IMR-90 (cell line): ENCODE results near the gene MT1E. TPM values are rescaled to one million over a fixed set of nuclear protein-coding genes. Genes with fewer than 3 reads are reported as not detected.

Experiments used
- ATAC-seq: fragments of 200-7000 bp; cut with Tn5 transposase; 2 replicates; pipeline ENCODE4 v1.9.1; 2020; ENCODE audit warnings: low read depth, mild to moderate bottlenecking, moderate library complexity
- BruUV-seq: library from RNA; stranded (reverse); fragments of 400-500 nt; replicated peaks from 2 replicates; lab custom pipeline; 2021; lab: Mats Ljungman, UMichigan
- CTCF ChIA-PET: fragments of 300-600 bp; formaldehyde crosslinking; extraction: SDS; loops from one replicate; lab custom pipeline; 2021; ENCODE audit warnings: antibody characterized with exemption; lab: Yijun Ruan, JAX
- POLR2A ChIA-PET: fragments of 300-600 bp; sonication (Branson Sonifier 250); formaldehyde crosslinking; loops from one replicate; lab custom pipeline; 2022; ENCODE audit warnings: antibody characterized with exemption; ENCODE audit not compliant: unreplicated experiment; lab: Charles Lee
- DNase-seq: peaks from one replicate; pipeline ENCODE4 v3.0.0; 2013
- H2AFZ ChIP-seq: replicated peaks from 2 replicates; pipeline ENCODE3; 2013; ENCODE audit warnings: low read length, mild to moderate bottlenecking; ENCODE audit not compliant: poor library complexity
- H2AK5ac ChIP-seq: 2 replicates; pipeline ENCODE4 v1.6.1; 2013; ENCODE audit warnings: low read depth, low read length, inconsistent platforms
- H2AK9ac ChIP-seq: replicated peaks from 2 replicates; pipeline ENCODE3; 2013; ENCODE audit warnings: mild to moderate bottlenecking, low read depth, low read length, moderate library complexity; ENCODE audit not compliant: poor library complexity
- H2BK120ac ChIP-seq: 2 replicates; pipeline ENCODE4 v1.6.1; 2013; ENCODE audit warnings: low read depth, low read length, inconsistent platforms
- H2BK15ac ChIP-seq: 3 replicates; pipeline ENCODE4 v1.6.1; 2013; ENCODE audit warnings: low read depth, low read length, inconsistent platforms
- H2BK20ac ChIP-seq: 2 replicates; pipeline ENCODE4 v1.6.1; 2013; ENCODE audit warnings: low read depth, mild to moderate bottlenecking, inconsistent platforms, low read length, moderate library complexity
- H2BK5ac ChIP-seq: 2 replicates; pipeline ENCODE4 v1.6.1; 2013; ENCODE audit warnings: mild to moderate bottlenecking, low read depth, low read length, inconsistent platforms; ENCODE audit not compliant: poor library complexity, severe bottlenecking
- H3K14ac ChIP-seq: replicated peaks from 2 replicates; pipeline ENCODE4 v1.6.1; 2013; ENCODE audit warnings: low read depth, low read length, inconsistent platforms
- H3K18ac ChIP-seq: 2 replicates; pipeline ENCODE4 v1.6.1; 2013; ENCODE audit warnings: low read depth, low read length, control low read depth
- H3K23ac ChIP-seq: 2 replicates; pipeline ENCODE4 v1.6.1; 2013; ENCODE audit warnings: low read depth, low read length, inconsistent platforms
- H3K27ac ChIP-seq: 2 replicates; pipeline ENCODE4 v1.5.1; 2013; ENCODE audit warnings: mild to moderate bottlenecking, control low read depth, low read length; ENCODE audit not compliant: insufficient read depth
- H3K27me3 ChIP-seq: 2 replicates; pipeline ENCODE4 v1.6.1; 2013; ENCODE audit warnings: low read length; ENCODE audit not compliant: control insufficient read depth, insufficient read depth
- H3K36me3 ChIP-seq: 2 replicates; pipeline ENCODE4 v1.6.1; 2013; ENCODE audit warnings: low read length, mixed read lengths; ENCODE audit not compliant: control insufficient read depth, insufficient read depth
- H3K4ac ChIP-seq: 2 replicates; pipeline ENCODE4 v1.6.1; 2013; ENCODE audit warnings: low read depth, low read length, inconsistent platforms
- H3K4me1 ChIP-seq: 2 replicates; pipeline ENCODE4 v1.6.1; 2013; ENCODE audit warnings: low read length, mixed read lengths; ENCODE audit not compliant: control insufficient read depth, insufficient read depth
- H3K4me2 ChIP-seq: 2 replicates; pipeline ENCODE4 v1.6.1; 2013; ENCODE audit warnings: low read depth, mild to moderate bottlenecking, control low read depth, low read length, moderate library complexity
- H3K4me3 ChIP-seq: 2 replicates; pipeline ENCODE4 v1.5.1; 2013; ENCODE audit warnings: low read depth, mild to moderate bottlenecking, control low read depth, low read length, moderate library complexity; ENCODE audit not compliant: insufficient read depth
- H3K56ac ChIP-seq: 2 replicates; pipeline ENCODE4 v1.6.1; 2013; ENCODE audit warnings: low read length, inconsistent platforms; ENCODE audit not compliant: insufficient read depth; ENCODE audit errors: extremely low read depth
- H3K79me1 ChIP-seq, 2 experiments: 2 replicates each; pipeline ENCODE4 v1.6.1; 2013; ENCODE audit warnings: low read length in 2 of 2, inconsistent platforms in 1 of 2, low read depth in 1 of 2
- H3K9ac ChIP-seq: 2 replicates; pipeline ENCODE4 v1.6.1; 2013; ENCODE audit warnings: low read depth, low read length, control low read depth
- H3K9me1 ChIP-seq: 2 replicates; pipeline ENCODE4 v1.6.1; 2013; ENCODE audit warnings: low read length, inconsistent platforms; ENCODE audit not compliant: insufficient read depth
- H3K9me3 ChIP-seq: 2 replicates; pipeline ENCODE4 v1.6.1; 2013; ENCODE audit warnings: low read length; ENCODE audit not compliant: control insufficient read depth, insufficient read depth
- H4K20me1 ChIP-seq: 2 replicates; pipeline ENCODE4 v1.6.1; 2013; ENCODE audit warnings: low read length, inconsistent platforms; ENCODE audit not compliant: insufficient read depth
- H4K5ac ChIP-seq: 2 replicates; pipeline ENCODE4 v1.6.1; 2013; ENCODE audit warnings: mild to moderate bottlenecking, low read depth, low read length, control low read depth
- H4K8ac ChIP-seq, 2 experiments: 2 replicates each; pipeline ENCODE4 v1.6.1; 2013; ENCODE audit warnings: low read depth in 2 of 2, low read length in 2 of 2, control low read depth in 1 of 2, inconsistent platforms in 1 of 2
- H4K91ac ChIP-seq: 2 replicates; pipeline ENCODE4 v1.6.1; 2013; ENCODE audit warnings: low read depth, low read length, inconsistent platforms; ENCODE audit not compliant: insufficient read depth
- CEBPB ChIP-seq: IDR thresholded peaks from 2 replicates; pipeline ENCODE4 v1.6.1; 2012; ENCODE audit warnings: low read depth, low read length, improper control_type of control experiment
- CHD1 ChIP-seq: IDR thresholded peaks from 2 replicates; pipeline ENCODE4 v1.6.1; 2012; ENCODE audit warnings: low read depth, low read length, improper control_type of control experiment
- FOS ChIP-seq: fragments of 150-350 bp; IDR thresholded peaks from 2 replicates; pipeline ENCODE4 v1.6.1; 2016; ENCODE audit warnings: low read depth, low read length
- MAFK ChIP-seq: IDR thresholded peaks from 2 replicates; pipeline ENCODE4 v1.6.1; 2012; ENCODE audit warnings: low read depth, low read length, improper control_type of control experiment
- MAZ ChIP-seq: IDR thresholded peaks from 2 replicates; pipeline ENCODE4 v1.6.1; 2012; ENCODE audit warnings: low read depth, mild to moderate bottlenecking, low read length, improper control_type of control experiment, moderate library complexity, borderline replicate concordance
- RAD21 ChIP-seq: IDR thresholded peaks from 2 replicates; pipeline ENCODE4 v1.6.1; 2012; ENCODE audit warnings: low read length, improper control_type of control experiment
- RFX5 ChIP-seq: IDR thresholded peaks from 2 replicates; pipeline ENCODE4 v1.8.0; 2012; ENCODE audit warnings: low read depth, mild to moderate bottlenecking, low read length, moderate library complexity
- SMC3 ChIP-seq: fragments of 150-350 bp; IDR thresholded peaks from 2 replicates; pipeline ENCODE4 v1.6.1; 2016; ENCODE audit warnings: low read depth, mild to moderate bottlenecking, antibody characterized with exemption, low read length, moderate library complexity
- WGBS, 2 experiments: methylation state at CpG; one replicate each; pipeline versions ENCODE4 v1.1.5 to v1.1.7; 2013; ENCODE audit warnings: missing lambda C conversion rate in 2 of 2; ENCODE audit not compliant: insufficient read length in 1 of 2; ENCODE audit errors: extremely low coverage in 2 of 2; 5-methylcytosine and 5-hydroxymethylcytosine counted together
- dilution Hi-C: fragments of 300-500 bp; cut with HindIII; formaldehyde crosslinking; loops from one replicate; pipeline ENCODE4 v1.14.3; 2018; ENCODE audit warnings: low sequenced_read_pairs; ENCODE audit not compliant: unreplicated experiment
- in situ Hi-C: fragments of 300-500 bp; cut with MboI; formaldehyde crosslinking; loops from 3 replicates; pipeline ENCODE4 v1.14.3; 2019; ENCODE audit warnings: low sequenced_read_pairs, inconsistent platforms, mixed read lengths
- intact Hi-C: fragments of 100-400 bp; cut with micrococcal nuclease; formaldehyde crosslinking; loops from 2 replicates; pipeline ENCODE4 v1.10.0; 2022
- polyA plus RNA-seq, 3 experiments: library from polyadenylated mRNA; depleted of rRNA; stranded (reverse); fragments of >200 nt; gene quantifications; 2 replicates each; pipeline ENCODE4 v1.2.3, GENCODE V29; 2012; ENCODE audit warnings: low replicate concordance in 1 of 3
- total RNA-seq: library from RNA; depleted of rRNA; stranded (reverse); fragments of >200 nt; gene quantifications from 2 replicates; pipeline ENCODE4 v1.2.3, GENCODE V29; 2012
- TF ChIP-seq, protein P1 (sequence below): conservative IDR thresholded peaks from 2 replicates; pipeline ENCODE4 v1.5.1; 2012; ENCODE audit warnings: mild to moderate bottlenecking, low read depth, low read length, improper control_type of control experiment
- TF ChIP-seq, protein P2 (sequence below): fragments of 150-350 bp; IDR thresholded peaks from 2 replicates; pipeline ENCODE4 v1.6.1; 2017; ENCODE audit warnings: mild to moderate bottlenecking, antibody characterized with exemption, low read length, low read depth

MT1E gene
- total and polyA plus RNA-seq, 2 of the 4 experiments (the other 2 are of a cell fraction) = 137 to 821 TPM

DNA sequence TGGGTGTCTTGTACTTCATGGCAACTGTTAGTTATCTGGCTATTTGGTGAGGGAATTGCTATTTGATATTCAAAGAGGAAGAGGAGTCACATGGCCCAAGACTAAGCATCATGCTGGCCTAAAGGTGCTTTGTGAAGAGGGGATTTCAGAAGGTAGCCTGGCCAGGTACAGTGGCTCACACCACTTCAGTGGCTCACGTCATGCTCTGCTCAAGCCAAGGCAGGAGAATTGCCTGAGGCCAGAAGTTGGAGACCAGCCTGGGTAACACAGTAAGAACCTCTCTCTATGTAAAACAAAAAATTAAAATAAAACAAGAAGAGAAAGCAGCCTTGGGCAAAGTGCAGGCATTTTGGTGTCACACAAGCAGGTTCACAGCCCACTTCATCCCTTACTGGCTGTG is 19.7 kb downstream of the MT1E start:
- Histone ChIP-seq H2BK5ac (no peak overlapping the region), H3K9me3 (0 out of 2 replicates have a peak, but pooled peaks cover 2% of the 10 kb centered on the region), H3K9ac (no peak overlapping the region), H3K9me1 (0 out of 2 replicates have a peak, but pooled peaks cover 3% of the 10 kb centered on the region), H4K20me1 (no peaks in the 10 kb centered on the region; the same call in 1 of the 2 replicates), H4K5ac (no peak overlapping the region), H4K8ac (no peak overlapping the region), H3K36me3 (no peaks in the 10 kb centered on the region), H3K4me1 (no peaks in the 10 kb centered on the region), H2AK5ac (no peak overlapping the region), H3K23ac (no peak overlapping the region), H3K79me1 (no peaks in the 10 kb centered on the region), H2BK120ac (no peak overlapping the region), H3K18ac (no peak overlapping the region), H3K27me3 (peaks cover 88% of the 10 kb centered on the region), H3K56ac (no peak overlapping the region), H2BK20ac (no peak overlapping the region), H3K4me2 (no peak overlapping the region), H2AK9ac (no peak overlapping the region), H2AFZ (no peak overlapping the region), H3K27ac (no peak overlapping the region), H3K4ac (no peak overlapping the region), H3K4me3 (no peak overlapping the region), H2BK15ac (no peak overlapping the region), H3K14ac (no peak overlapping the region), H4K91ac (no peak overlapping the region)
- ATAC-seq (no peak), DNase-seq (no peak)
- TF ChIP-seq, protein P1, sequence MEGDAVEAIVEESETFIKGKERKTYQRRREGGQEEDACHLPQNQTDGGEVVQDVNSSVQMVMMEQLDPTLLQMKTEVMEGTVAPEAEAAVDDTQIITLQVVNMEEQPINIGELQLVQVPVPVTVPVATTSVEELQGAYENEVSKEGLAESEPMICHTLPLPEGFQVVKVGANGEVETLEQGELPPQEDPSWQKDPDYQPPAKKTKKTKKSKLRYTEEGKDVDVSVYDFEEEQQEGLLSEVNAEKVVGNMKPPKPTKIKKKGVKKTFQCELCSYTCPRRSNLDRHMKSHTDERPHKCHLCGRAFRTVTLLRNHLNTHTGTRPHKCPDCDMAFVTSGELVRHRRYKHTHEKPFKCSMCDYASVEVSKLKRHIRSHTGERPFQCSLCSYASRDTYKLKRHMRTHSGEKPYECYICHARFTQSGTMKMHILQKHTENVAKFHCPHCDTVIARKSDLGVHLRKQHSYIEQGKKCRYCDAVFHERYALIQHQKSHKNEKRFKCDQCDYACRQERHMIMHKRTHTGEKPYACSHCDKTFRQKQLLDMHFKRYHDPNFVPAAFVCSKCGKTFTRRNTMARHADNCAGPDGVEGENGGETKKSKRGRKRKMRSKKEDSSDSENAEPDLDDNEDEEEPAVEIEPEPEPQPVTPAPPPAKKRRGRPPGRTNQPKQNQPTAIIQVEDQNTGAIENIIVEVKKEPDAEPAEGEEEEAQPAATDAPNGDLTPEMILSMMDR = no peak
- TF ChIP-seq FOS (no peak), RFX5 (no peak), SMC3 (no peak), RAD21 (no peak), CHD1 (no peak), CEBPB (no peak), MAFK (no peak), MAZ (no peak)
- TF ChIP-seq, protein P2, sequence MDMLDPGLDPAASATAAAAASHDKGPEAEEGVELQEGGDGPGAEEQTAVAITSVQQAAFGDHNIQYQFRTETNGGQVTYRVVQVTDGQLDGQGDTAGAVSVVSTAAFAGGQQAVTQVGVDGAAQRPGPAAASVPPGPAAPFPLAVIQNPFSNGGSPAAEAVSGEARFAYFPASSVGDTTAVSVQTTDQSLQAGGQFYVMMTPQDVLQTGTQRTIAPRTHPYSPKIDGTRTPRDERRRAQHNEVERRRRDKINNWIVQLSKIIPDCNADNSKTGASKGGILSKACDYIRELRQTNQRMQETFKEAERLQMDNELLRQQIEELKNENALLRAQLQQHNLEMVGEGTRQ = no peak
- CTCF ChIA-PET = no interaction called here
- BruUV-seq = no TSS peak
- intact Hi-C loops = no loop called here
- dilution Hi-C loops = no loop called here
- POLR2A ChIA-PET = no interaction called here
- WGBS, 2 experiments = no CpG with 5 or more reads among the region's 1 CpG
- in situ Hi-C loops = no loop called here
